Colonic mucosa (tissue), 4 donors: ENCODE results near the gene RHOF. TPM values are rescaled to one million over a fixed set of nuclear protein-coding genes. Genes with fewer than 3 reads are reported as not detected.

Experiments
- DNase-seq: peaks from one replicate; pipeline ENCODE4 v3.0.0-alpha.2; 2020
- H3K27ac ChIP-seq: fragments of 200-600 bp; one replicate; pipeline ENCODE4 v1.8.0; 2021
- H3K27me3 ChIP-seq: fragments of 200-600 bp; one replicate; pipeline ENCODE4 v1.8.0; 2021
- H3K36me3 ChIP-seq: fragments of 200-600 bp; one replicate; pipeline ENCODE4 v1.8.0; 2021
- H3K4me1 ChIP-seq: fragments of 200-600 bp; one replicate; pipeline ENCODE4 v1.8.0; 2021; ENCODE audit warnings: mild to moderate bottlenecking
- H3K4me3 ChIP-seq: fragments of 200-600 bp; one replicate; pipeline ENCODE4 v1.8.0; 2021
- H3K9ac ChIP-seq, 2 donors: one replicate each; pipeline ENCODE4 v1.7.0; 2013; ENCODE audit warnings: control low read depth in 2 of 2, low read depth in 2 of 2, low read length in 2 of 2
- H3K9me3 ChIP-seq: fragments of 200-600 bp; one replicate; pipeline ENCODE4 v1.8.0; 2021
- CTCF ChIP-seq: fragments of 200-600 bp; IDR thresholded peaks from one replicate; pipeline ENCODE4 v1.8.0; 2022; ENCODE audit warnings: antibody characterized with exemption, mild to moderate bottlenecking
- intact Hi-C: fragments of 100-400 bp; cut with DNase I; formaldehyde crosslinking; loops from one replicate; pipeline ENCODE4 v1.14.1; 2022
- total RNA-seq, 2 donors: library from RNA; stranded (reverse); fragmentation: NEBNext Ultra II Directional in 1 of 2; extraction: Animal tissue kit (Norgen Biotek cat#: 25700) in 1 of 2; gene quantifications; one replicate each; pipeline ENCODE4 v1.2.1, GENCODE V29; 2021
- donor health status: healthy.
- donor health status: DM: no; HTN: no; CAD: no.
- donor health status: DM: no; HTN: no; CAD: no.

The RHOF gene
- total RNA-seq, 2 donors from 2014 or later: 58.0 to 74.5 TPM

- Histone ChIP-seq H3K27ac (peak overlapping the region; percentile 67), H3K4me3 (no peak overlapping the region), H3K36me3 (no peaks in the 10 kb centered on the region), H3K9me3 (no peaks in the 10 kb centered on the region), H3K9ac (no peak overlapping the region), H3K27me3 (no peaks in the 10 kb centered on the region), H3K4me1 (peaks cover 6% of the 10 kb centered on the region)
- no peak for TF ChIP-seq CTCF
- DNase-seq: peak; percentile 90
- intact Hi-C loops: no loop called here
Measured at GRCh38 chr12:121786440-121786825, 7.1 kb downstream of the RHOF start.

GRCh38 chr12:121784460-121784859, 9.0 kb downstream of the RHOF start:
- no peak for DNase-seq
- Histone ChIP-seq H3K4me1 (peaks cover 3% of the 10 kb centered on the region), H3K9ac (peak overlapping the region in 1 of 2 donors; percentile 28), H3K4me3 (no peak overlapping the region), H3K27me3 (no peaks in the 10 kb centered on the region), H3K9me3 (no peaks in the 10 kb centered on the region), H3K36me3 (no peaks in the 10 kb centered on the region), H3K27ac (no peak overlapping the region)
- TF ChIP-seq CTCF: no peak
- intact Hi-C loops: no loop called here

GRCh38 chr12:121783766-121784165, 9.7 kb downstream of the RHOF start:
- H3K27me3 ChIP-seq: no peaks in the 10 kb centered on the region
- TF ChIP-seq CTCF: no peak
- DNase-seq: no peak
- no peaks in the 10 kb centered on the region for H3K9me3 ChIP-seq
- H3K4me3 ChIP-seq: no peak overlapping the region
- intact Hi-C loops: no loop called here
- H3K36me3 ChIP-seq: no peaks in the 10 kb centered on the region
- H3K27ac ChIP-seq: no peak overlapping the region
- H3K9ac ChIP-seq: no peak overlapping the region
- H3K4me1 ChIP-seq: peaks cover 3% of the 10 kb centered on the region

- Histone ChIP-seq H3K9me3 (no peaks in the 10 kb centered on the region), H3K4me3 (no peak overlapping the region), H3K27me3 (no peaks in the 10 kb centered on the region), H3K9ac (peak overlapping the region; percentile 9 to 35), H3K4me1 (peaks cover 3% of the 10 kb centered on the region), H3K36me3 (no peaks in the 10 kb centered on the region), H3K27ac (no peak overlapping the region)
- intact Hi-C loops: no loop called here
- no peak for DNase-seq
- TF ChIP-seq CTCF: no peak
Measured at GRCh38 chr12:121781998-121782979, 11.2 kb downstream of the RHOF start.

- Histone ChIP-seq H3K4me3 (no peak overlapping the region), H3K27ac (no peak overlapping the region), H3K4me1 (no peaks in the 10 kb centered on the region), H3K9me3 (no peaks in the 10 kb centered on the region), H3K36me3 (no peaks in the 10 kb centered on the region), H3K9ac (no peak overlapping the region), H3K27me3 (no peaks in the 10 kb centered on the region)
- DNase-seq: no peak
- intact Hi-C loops: no loop called here
- TF ChIP-seq CTCF: no peak
Measured at GRCh38 chr12:121781484-121781997, 11.9 kb downstream of the RHOF start.
